NCI-H1048 (cell line): ENCODE measurements around the gene LHCGR.
"Not testable (repeated sequence)": the region's sequence is repeated elsewhere in the genome, so short reads cannot be mapped to it uniquely, and the experiment has no call there.

Source experiments
- DNase-seq: peaks from one replicate; lab custom pipeline; 2025; lab: John Stamatoyannopoulos, UW

The LHCGR gene

GRCh38 chr2:48709096-48710034 lies 46.2 kb downstream of the LHCGR start:
- no peak for DNase-seq

DNA sequence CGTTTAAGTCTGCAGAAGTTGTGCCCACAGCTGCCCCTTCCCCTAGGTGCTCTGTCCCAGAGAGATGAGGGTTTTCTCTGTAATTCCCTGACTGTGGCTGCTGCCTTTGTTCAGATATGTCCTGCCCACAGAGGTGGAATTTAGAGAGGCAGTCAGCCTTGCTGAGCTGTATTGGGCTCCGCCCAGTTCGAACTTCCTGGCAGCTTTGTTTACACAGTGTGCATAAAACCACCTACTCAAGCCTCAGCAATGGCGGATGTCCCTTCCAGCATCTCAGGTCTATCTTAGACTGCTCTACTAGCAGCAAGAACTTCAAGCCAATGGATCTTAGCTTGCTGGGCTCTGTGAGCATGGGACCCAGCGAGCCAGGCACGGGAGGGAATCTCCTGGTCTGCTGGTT lies 48.1 kb downstream of the LHCGR start:
- no peak for DNase-seq

GRCh38 chr2:48703621-48704020 lies 51.9 kb downstream of the LHCGR start:
- DNase-seq: not testable (repeated sequence)

DNA sequence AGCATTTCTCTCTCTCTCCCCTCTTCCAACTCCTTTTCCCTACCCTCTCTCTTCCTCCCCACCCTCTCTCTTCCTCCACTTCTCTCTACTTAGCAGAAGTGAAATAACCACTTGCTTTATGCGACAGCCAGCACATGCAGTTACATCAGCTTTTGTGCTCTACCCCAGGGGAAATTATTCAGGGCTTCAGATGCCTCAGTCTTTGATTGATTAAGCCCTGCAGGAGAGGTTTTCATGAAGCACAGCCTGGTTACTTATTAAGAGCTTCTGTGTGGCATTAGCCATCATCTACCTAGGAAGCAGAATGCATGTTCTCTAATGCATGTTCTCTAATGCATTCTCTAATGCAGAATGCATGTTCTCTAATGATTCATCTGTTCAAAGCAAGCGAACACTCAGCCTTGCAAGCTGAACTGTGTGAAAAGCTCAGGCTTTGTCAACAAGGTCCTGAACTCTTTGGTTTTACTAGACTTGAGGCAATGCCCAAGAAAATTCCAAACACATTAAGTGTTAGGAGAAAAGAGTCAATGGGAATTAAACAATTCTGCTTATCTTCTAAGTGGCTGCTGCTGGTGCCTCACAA lies 56.1 kb downstream of the LHCGR start:
- no peak for DNase-seq

GRCh38 chr2:48696881-48697280 lies 58.6 kb downstream of the LHCGR start:
- DNase-seq: no peak

DNA sequence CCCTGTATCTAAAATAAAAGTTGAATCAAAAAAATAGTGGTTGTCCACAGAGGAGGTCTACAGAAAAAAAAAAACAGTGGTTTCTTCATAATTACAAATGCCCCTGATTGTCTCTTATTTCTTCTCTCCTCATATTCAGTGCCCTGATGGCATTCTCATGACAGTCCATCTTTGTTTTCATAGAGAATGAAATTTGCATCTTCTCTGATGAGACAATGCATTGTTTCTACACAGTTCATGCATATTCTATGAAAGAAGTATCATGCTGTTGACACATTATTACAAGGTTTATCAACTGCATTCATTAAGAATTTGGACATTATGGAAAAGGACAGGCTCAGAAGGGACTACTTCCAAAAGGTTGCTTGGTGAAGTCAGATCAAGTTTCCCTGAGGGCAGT lies 59.5 kb downstream of the LHCGR start:
- no peak for DNase-seq

- no peak for DNase-seq
Observed at GRCh38 chr2:48694149-48694548, 61.4 kb downstream of the LHCGR start.

DNA sequence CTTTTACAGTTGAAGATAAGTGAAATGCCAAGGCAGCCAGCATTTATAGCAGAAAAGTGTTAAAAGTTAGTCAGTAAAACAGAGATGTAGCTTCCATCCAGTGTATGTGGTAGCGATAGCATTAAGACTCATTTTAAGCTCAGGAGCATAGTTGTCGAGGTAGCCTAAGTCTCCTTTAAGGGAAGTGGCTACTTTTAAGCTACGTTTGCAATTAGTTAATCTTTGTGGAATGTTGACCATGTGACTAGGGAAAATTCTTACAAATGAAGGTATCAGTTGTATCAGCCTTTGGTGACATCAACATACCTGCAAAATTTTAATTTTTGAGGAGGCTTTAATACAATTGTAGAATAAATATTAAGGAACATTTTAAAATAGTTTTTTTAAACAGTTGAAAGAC lies 61.9 kb downstream of the LHCGR start:
- no peak for DNase-seq

- no peak for DNase-seq
Observed at GRCh38 chr2:48693066-48693465, 62.5 kb downstream of the LHCGR start.

DNA sequence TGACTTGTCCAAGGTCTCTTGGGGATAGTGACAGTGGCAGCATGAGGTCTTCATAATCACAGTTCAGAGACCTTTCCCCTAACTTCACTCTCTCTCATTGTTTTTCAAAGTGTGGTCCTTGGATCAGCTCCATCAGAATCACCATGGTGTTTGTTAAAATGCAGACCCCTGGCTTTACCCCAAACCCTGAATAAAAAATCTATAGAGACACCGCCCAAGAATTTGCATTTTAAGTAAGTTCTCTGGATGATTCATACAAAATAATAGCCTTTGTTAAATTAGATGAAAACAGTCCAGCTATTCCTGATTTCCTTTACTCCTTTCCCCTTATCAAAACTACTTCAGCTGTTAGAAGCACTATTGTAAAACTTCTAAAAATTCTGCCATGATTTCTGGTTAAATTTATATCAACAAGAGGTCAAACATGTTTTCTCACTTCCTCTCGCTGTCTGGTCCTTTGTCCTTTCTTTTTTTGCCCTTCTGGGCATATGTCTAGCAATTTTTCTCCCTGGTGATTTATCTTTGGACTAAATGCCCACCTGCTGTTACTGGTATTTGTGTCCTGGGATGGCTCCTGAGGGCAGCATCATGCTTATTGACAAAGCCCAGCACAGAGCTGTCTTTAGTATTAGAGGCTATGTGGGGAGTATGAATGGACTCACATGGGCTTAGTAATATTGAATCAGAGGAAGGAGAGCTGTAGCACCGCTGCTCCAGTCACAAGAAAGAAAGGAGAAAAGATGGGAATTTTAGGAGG lies 63.4 kb downstream of the LHCGR start:
- DNase-seq: no peak

GRCh38 chr2:48685126-48685525 lies 70.4 kb downstream of the LHCGR start:
- no peak for DNase-seq

DNA sequence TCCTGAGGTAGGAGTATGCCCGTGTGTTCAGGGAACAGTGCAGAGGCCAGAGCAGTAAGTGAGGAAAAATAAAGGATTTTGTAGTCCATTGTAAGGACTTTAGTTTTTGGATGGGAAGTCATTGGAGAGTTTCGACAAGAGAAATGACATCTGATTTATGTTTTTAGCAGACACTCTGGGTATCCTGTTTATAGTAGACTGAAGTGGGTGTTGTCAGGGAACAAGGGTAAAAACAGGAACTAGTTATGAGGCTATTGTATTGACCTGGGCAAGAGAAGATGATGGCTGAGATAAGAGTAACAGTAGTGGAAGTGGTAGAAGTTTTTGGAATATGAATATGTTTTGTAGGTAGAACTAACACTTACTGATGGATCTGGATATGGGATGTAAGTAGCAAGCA lies 78.1 kb downstream of the LHCGR start:
- no peak for DNase-seq

DNA sequence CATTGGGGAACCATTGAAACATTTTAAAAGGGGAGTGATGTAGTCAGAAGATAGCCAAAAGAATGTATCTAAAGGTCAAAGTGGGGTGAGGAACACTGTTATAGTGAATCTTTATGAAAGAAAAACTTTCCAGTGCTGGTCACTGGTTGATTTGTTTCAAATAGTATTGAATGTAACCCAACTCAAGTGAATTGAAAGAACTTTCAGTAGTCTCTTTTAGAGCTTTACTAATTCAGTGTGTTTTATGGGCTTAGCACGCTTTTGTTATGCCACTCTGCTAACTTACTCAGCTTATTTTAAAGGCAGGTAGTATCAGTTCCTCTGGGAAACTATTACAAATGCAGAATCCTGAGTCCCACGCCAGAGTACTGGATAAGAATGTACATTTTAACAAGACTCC lies 80.6 kb downstream of the LHCGR start:
- no peak for DNase-seq

DNA sequence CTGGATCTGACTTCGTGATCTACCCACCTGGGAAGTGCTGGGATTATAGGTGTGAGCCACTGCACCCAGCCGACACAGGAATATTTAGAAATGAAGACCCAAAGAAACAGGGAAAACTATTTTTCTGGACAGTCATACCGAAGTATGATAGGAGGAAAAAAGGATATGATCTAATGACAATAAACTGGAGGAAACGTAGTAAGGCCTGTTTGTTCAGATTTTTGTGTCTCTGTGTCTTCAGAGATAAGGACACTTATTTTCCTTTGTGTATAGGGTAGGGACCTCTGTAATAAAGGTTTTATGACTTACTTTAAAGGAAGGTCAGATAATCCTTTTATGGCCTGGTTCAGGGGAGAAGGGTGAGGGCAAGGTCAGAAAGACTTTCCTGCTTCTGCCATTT lies 81.9 kb downstream of the LHCGR start:
- no peak for DNase-seq

- DNase-seq: no peak
Observed at GRCh38 chr2:48668992-48669391, 86.5 kb downstream of the LHCGR start.

GRCh38 chr2:48651158-48651790 lies 104.2 kb downstream of the LHCGR start:
- DNase-seq: no peak

DNA sequence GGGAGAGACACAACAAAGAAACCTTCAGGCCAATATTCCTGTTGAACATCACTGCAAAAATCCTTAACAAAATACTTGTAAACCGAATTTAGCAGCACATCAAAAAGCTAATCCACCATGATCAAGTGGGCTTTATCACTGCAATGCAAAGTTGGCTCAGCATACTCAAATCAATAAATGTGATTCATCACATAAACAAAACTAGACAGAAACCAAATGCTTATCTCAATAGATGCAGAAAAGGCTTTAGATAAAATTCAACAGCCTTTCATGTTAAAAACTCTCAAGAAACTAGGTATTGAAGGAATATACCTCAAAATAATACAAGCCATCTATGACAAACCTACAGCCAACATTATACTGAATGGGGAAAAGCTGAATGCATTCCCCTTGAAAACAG lies 117.3 kb downstream of the LHCGR start:
- no peak for DNase-seq
